B cell (primary cell): ENCODE measurements around the gene LMX1B. TPM values are rescaled to one million over a fixed set of nuclear protein-coding genes. Genes with fewer than 3 reads are reported as not detected.

Experiments
- ATAC-seq: fragments of 200-7000 bp; cut with Tn5 transposase; one replicate; pipeline ENCODE4 v1.10.0; 2021; ENCODE audit warnings: low read depth, mild to moderate bottlenecking, moderate number of reproducible peaks, moderate library complexity
- CTCF ChIA-PET: fragments of 350-600 bp; sonication (Branson Sonifier 250); formaldehyde crosslinking; loops from one replicate; lab custom pipeline; 2021; ENCODE audit warnings: antibody characterized with exemption, inconsistent platforms; lab: Charles Lee
- POLR2A ChIA-PET: fragments of 350-600 bp; sonication (Branson Sonifier 250); formaldehyde crosslinking; loops from one replicate; lab custom pipeline; 2021; ENCODE audit warnings: antibody characterized with exemption; lab: Charles Lee
- DNase-seq: peaks from one replicate; pipeline ENCODE4 v3.0.0; 2013
- H2AFZ ChIP-seq: 2 replicates; pipeline ENCODE4 v1.6.1; 2012; ENCODE audit warnings: mild to moderate bottlenecking, low read depth, low read length; ENCODE audit not compliant: insufficient read depth, poor library complexity, severe bottlenecking
- H3K27ac ChIP-seq, 2 donors: 1 replicate in 1 of 2; 2 replicates in 1 of 2; pipeline ENCODE4 v1.5.1; 2012 to 2013; ENCODE audit warnings: low read length in 2 of 2, mild to moderate bottlenecking in 2 of 2, moderate library complexity in 1 of 2
- H3K27me3 ChIP-seq, 4 experiments: fragments of 200-600 bp in 1 of 4; sonication (generic) in 1 of 4; replicated peaks in 1 of 4; 1 replicate in 2 of 4; 2 replicates in 2 of 4; pipeline versions ENCODE4 v1.6.1 to v1.7.0; 2013 to 2016; ENCODE audit warnings: low read length in 3 of 4, mild to moderate bottlenecking in 2 of 4, mixed read lengths in 1 of 4, moderate library complexity in 1 of 4; ENCODE audit not compliant: insufficient read depth in 4 of 4, control insufficient read depth in 3 of 4; ENCODE audit errors: control extremely low read depth in 1 of 4
- H3K36me3 ChIP-seq, 2 experiments: replicated peaks in 1 of 2; 1 replicate in 1 of 2; 2 replicates in 1 of 2; pipeline versions ENCODE4 v1.6.1 to v1.7.1; 2013; ENCODE audit warnings: low read length in 1 of 2; ENCODE audit not compliant: insufficient read depth in 2 of 2, control insufficient read depth in 1 of 2; ENCODE audit errors: control extremely low read depth in 1 of 2, extremely low read depth in 1 of 2
- H3K4me1 ChIP-seq, 2 donors: fragments of 200-600 bp in 1 of 2; sonication (generic) in 1 of 2; 1 replicate in 1 of 2; 2 replicates in 1 of 2; pipeline versions ENCODE4 v1.5.1 to v1.6.1; 2013 to 2017; ENCODE audit warnings: low read length in 2 of 2; ENCODE audit not compliant: control insufficient read depth in 2 of 2, insufficient read depth in 2 of 2
- H3K4me2 ChIP-seq: replicated peaks from 2 replicates; pipeline ENCODE3; 2012; ENCODE audit warnings: mild to moderate bottlenecking, low read depth, low read length; ENCODE audit not compliant: poor library complexity, severe bottlenecking
- H3K4me3 ChIP-seq, 5 experiments: fragments of 200-600 bp in 1 of 5; sonication (generic) in 1 of 5; 1 replicate in 3 of 5; 2 replicates in 2 of 5; pipeline versions ENCODE4 v1.5.1 to v1.7.0; 2011 to 2016; ENCODE audit warnings: low read length in 4 of 5, mild to moderate bottlenecking in 4 of 5, low read depth in 2 of 5, control low read depth in 1 of 5, moderate library complexity in 1 of 5; ENCODE audit not compliant: insufficient read depth in 1 of 5; ENCODE audit errors: control extremely low read depth in 1 of 5, extremely low read depth in 1 of 5
- H3K79me2 ChIP-seq: fragments of 200-600 bp; sonication (generic); one replicate; pipeline ENCODE4 v1.6.0; 2016; ENCODE audit warnings: low read length; ENCODE audit not compliant: control insufficient read depth, insufficient read depth
- H3K9ac ChIP-seq: fragments of 200-600 bp; sonication (generic); 2 replicates; pipeline ENCODE4 v1.6.1; 2017; ENCODE audit warnings: mild to moderate bottlenecking, low read length, moderate library complexity
- H3K9me3 ChIP-seq, 3 donors: one replicate each; pipeline versions ENCODE4 v1.6.1 to v1.7.1; 2013; ENCODE audit warnings: low read length in 2 of 3; ENCODE audit not compliant: control insufficient read depth in 2 of 3, insufficient read depth in 1 of 3; ENCODE audit errors: control extremely low read depth in 1 of 3
- H4K20me1 ChIP-seq: 2 replicates; pipeline ENCODE4 v1.6.0; 2012; ENCODE audit warnings: mild to moderate bottlenecking, low read length; ENCODE audit not compliant: insufficient read depth, control insufficient read depth, poor library complexity, severe bottlenecking
- H3K27ac Mint-ChIP-seq: one replicate; pipeline ENCODE4 v1.8.0; 2021; ENCODE audit warnings: mixed read lengths
- H3K27me3 Mint-ChIP-seq: one replicate; pipeline ENCODE4 v1.8.0; 2021; ENCODE audit warnings: mixed read lengths
- H3K4me1 Mint-ChIP-seq: one replicate; pipeline ENCODE4 v1.8.0; 2021; ENCODE audit warnings: mixed read lengths
- H3K4me3 Mint-ChIP-seq: one replicate; pipeline ENCODE4 v1.8.0; 2021; ENCODE audit warnings: mixed read lengths
- H3K9me3 Mint-ChIP-seq: one replicate; pipeline ENCODE4 v1.8.0; 2022; ENCODE audit warnings: mixed read lengths; ENCODE audit not compliant: insufficient read depth
- EZH2 ChIP-seq: IDR thresholded peaks from 2 replicates; pipeline ENCODE4 v1.6.1; 2012; ENCODE audit warnings: borderline replicate concordance, low read depth, mild to moderate bottlenecking, moderate library complexity, low read length; ENCODE audit not compliant: insufficient read depth, poor library complexity, severe bottlenecking
- whole genome bisulfite sequencing: methylation state at CpG from one replicate; pipeline ENCODE4 v1.1.5; 2013; ENCODE audit warnings: missing lambda C conversion rate; ENCODE audit not compliant: insufficient coverage; 5-methylcytosine and 5-hydroxymethylcytosine counted together
- intact Hi-C: fragments of 100-400 bp; cut with micrococcal nuclease; formaldehyde crosslinking; loops from one replicate; pipeline ENCODE4 v1.10.0; 2022
- polyA plus RNA-seq: library from polyadenylated mRNA; depleted of rRNA; stranded (reverse); fragments of >200 nt; gene quantifications from 2 replicates; pipeline ENCODE4 v1.2.3, GENCODE V29; 2012
- total RNA-seq, 2 donors: library from RNA; stranded (reverse); fragments of 120-200 nt in 1 of 2; gene quantifications; 1 replicate in 1 of 2; 2 replicates in 1 of 2; pipeline versions ENCODE4 v1.2.3 to v1.2.4, GENCODE V29; 2013 to 2022
- TF ChIP-seq, protein P1 (sequence below): fragments of 200-600 bp; IDR thresholded peaks from one replicate; pipeline ENCODE4 v1.8.0; 2022; ENCODE audit warnings: antibody characterized with exemption, mild to moderate bottlenecking

LMX1B gene
- total and polyA plus RNA-seq, 2 donors (not counting 1 experiment from before 2014, with no cell fraction given), result not detected

GRCh38 chr9:126721564-126721981 is 107.8 kb downstream of the LMX1B start:
- WGBS, result 71% methylated on average over 4 of the region's 4 CpGs
- no peaks in the 10 kb centered on the region for H4K20me1 ChIP-seq
- H3K27me3 ChIP-seq, result no peaks in the 10 kb centered on the region
- peaks cover 11% of the 10 kb centered on the region for H3K79me2 ChIP-seq
- H3K9ac ChIP-seq, result peak overlapping the region; percentile 98
- H3K4me1 ChIP-seq, result peaks cover 38 to 46% of the 10 kb centered on the region in 2 donors
- H3K4me3 ChIP-seq, result peak overlapping the region in 4 of 5 experiments; percentile 71 to 95 (median 88)
- H3K27ac ChIP-seq, result peak overlapping the region; percentile 97 to 98
- no peaks in the 10 kb centered on the region for H3K9me3 ChIP-seq
- peak; percentile 12 for ATAC-seq
- intact Hi-C loops, result loop anchor here (5.0 kb wide), 1 partner anchor 974 kb away; the partner anchor contains the start of gene PBX3
- TF ChIP-seq, protein P1, sequence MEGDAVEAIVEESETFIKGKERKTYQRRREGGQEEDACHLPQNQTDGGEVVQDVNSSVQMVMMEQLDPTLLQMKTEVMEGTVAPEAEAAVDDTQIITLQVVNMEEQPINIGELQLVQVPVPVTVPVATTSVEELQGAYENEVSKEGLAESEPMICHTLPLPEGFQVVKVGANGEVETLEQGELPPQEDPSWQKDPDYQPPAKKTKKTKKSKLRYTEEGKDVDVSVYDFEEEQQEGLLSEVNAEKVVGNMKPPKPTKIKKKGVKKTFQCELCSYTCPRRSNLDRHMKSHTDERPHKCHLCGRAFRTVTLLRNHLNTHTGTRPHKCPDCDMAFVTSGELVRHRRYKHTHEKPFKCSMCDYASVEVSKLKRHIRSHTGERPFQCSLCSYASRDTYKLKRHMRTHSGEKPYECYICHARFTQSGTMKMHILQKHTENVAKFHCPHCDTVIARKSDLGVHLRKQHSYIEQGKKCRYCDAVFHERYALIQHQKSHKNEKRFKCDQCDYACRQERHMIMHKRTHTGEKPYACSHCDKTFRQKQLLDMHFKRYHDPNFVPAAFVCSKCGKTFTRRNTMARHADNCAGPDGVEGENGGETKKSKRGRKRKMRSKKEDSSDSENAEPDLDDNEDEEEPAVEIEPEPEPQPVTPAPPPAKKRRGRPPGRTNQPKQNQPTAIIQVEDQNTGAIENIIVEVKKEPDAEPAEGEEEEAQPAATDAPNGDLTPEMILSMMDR, result no peak
- TF ChIP-seq EZH2, result no peak
- ChIA-PET POLR2A (interaction anchor here (0.6 kb wide), 1 partner anchor 58 kb away, joined by 3 read pairs; no protein-coding TSS in a partner anchor), CTCF (interaction anchor here (3.5 to 7.9 kb wide), 2 partner anchors 15 to 60 kb away, joined by 16 to 83 read pairs; no protein-coding TSS in a partner anchor)
- H3K4me2 ChIP-seq, result peak overlapping the region; percentile 99
- no peaks in the 10 kb centered on the region for H3K36me3 ChIP-seq
- peak; percentile 59 for DNase-seq
- H3K4me1 Mint-ChIP-seq, result peaks cover 47% of the 10 kb centered on the region
- peak overlapping the region; percentile 98 for H3K27ac Mint-ChIP-seq
- H3K9me3 Mint-ChIP-seq, result no peaks in the 10 kb centered on the region
- peak overlapping the region; percentile 95 for H3K4me3 Mint-ChIP-seq
- peak overlapping the region; percentile 80 for H2AFZ ChIP-seq
- H3K27me3 Mint-ChIP-seq, result no peaks in the 10 kb centered on the region
